Panc1 (cell line): ENCODE data around the gene VDR. TPM values are rescaled to one million over a fixed set of nuclear protein-coding genes. Genes with fewer than 3 reads are reported as not detected.

ENCODE experiments used
- ATAC-seq: fragments of 200-7000 bp; cut with Tn5 transposase; 2 replicates; pipeline ENCODE4 v1.9.1; 2020; ENCODE audit warnings: mild to moderate bottlenecking, moderate library complexity
- BruUV-seq: library from RNA; stranded (reverse); fragments of 400-500 nt; replicated peaks from 2 replicates; lab custom pipeline; 2021; lab: Mats Ljungman, UMichigan
- CTCF ChIA-PET: fragments of 300-600 bp; sonication (Branson Sonifier 250); formaldehyde crosslinking; loops from one replicate; lab custom pipeline; 2022; ENCODE audit warnings: antibody characterized with exemption; lab: Charles Lee
- POLR2A ChIA-PET: fragments of 300-600 bp; sonication (Branson Sonifier 250); formaldehyde crosslinking; loops from one replicate; lab custom pipeline; 2022; ENCODE audit warnings: antibody characterized with exemption; lab: Charles Lee
- DNase-seq: peaks from one replicate; pipeline ENCODE4 v3.0.0-alpha.2; 2010; ENCODE audit warnings: low read depth, low spot score
- H3K27ac ChIP-seq: 2 replicates; pipeline ENCODE4 v1.5.1; 2011; ENCODE audit warnings: mild to moderate bottlenecking, low read length, inconsistent platforms
- H3K27me3 ChIP-seq: fragments of 200-500 bp; sonication (Bioruptor generic); 2 replicates; pipeline ENCODE4 v1.6.0; 2014; ENCODE audit warnings: low read length, inconsistent platforms; ENCODE audit not compliant: control insufficient read depth, insufficient read depth
- H3K36me3 ChIP-seq: fragments of 200-500 bp; sonication (Bioruptor generic); 2 replicates; pipeline ENCODE4 v1.5.1; 2014; ENCODE audit warnings: inconsistent platforms, mild to moderate bottlenecking, low read length, moderate library complexity; ENCODE audit not compliant: control insufficient read depth, insufficient read depth
- H3K4me1 ChIP-seq: 2 replicates; pipeline ENCODE4 v1.5.1; 2011; ENCODE audit warnings: inconsistent platforms, mild to moderate bottlenecking, low read length, moderate library complexity; ENCODE audit not compliant: control insufficient read depth, insufficient read depth
- H3K4me3 ChIP-seq, 2 experiments: 2 replicates each; pipeline ENCODE4 v1.5.1; 2011 to 2012; ENCODE audit warnings: low read depth in 2 of 2, low read length in 2 of 2, mild to moderate bottlenecking in 2 of 2, inconsistent platforms in 1 of 2, moderate library complexity in 1 of 2
- H3K9me3 ChIP-seq: fragments of 200-500 bp; sonication (Bioruptor generic); 2 replicates; pipeline ENCODE4 v1.5.1; 2014; ENCODE audit warnings: low read depth, mild to moderate bottlenecking, inconsistent platforms, low read length, moderate library complexity; ENCODE audit not compliant: control insufficient read depth, insufficient read depth
- CTCF ChIP-seq: fragments of 450-650 bp; IDR thresholded peaks from 2 replicates; pipeline ENCODE4 v1.5.1; 2017; ENCODE audit warnings: mild to moderate bottlenecking
- POLR2AphosphoS5 ChIP-seq: IDR thresholded peaks from 2 replicates; pipeline ENCODE4 v1.6.1; 2012; ENCODE audit warnings: mild to moderate bottlenecking, low read depth, low read length, moderate library complexity
- SIN3A ChIP-seq: IDR thresholded peaks from 2 replicates; pipeline ENCODE4 v1.6.1; 2012; ENCODE audit warnings: low read depth, mild to moderate bottlenecking, low read length, moderate library complexity, borderline replicate concordance; ENCODE audit not compliant: insufficient read depth
- TCF7L2 ChIP-seq: IDR thresholded peaks from 2 replicates; pipeline ENCODE4 v1.6.1; 2011; ENCODE audit warnings: mild to moderate bottlenecking, low read depth, low read length, inconsistent platforms
- in situ Hi-C: cut with HindIII; loops from 2 replicates; pipeline ENCODE4 v1.10.0; 2016; ENCODE audit warnings: low sequenced_read_pairs, low pct_unique_long_range_greater_than_20kb
- intact Hi-C: fragments of 100-400 bp; cut with micrococcal nuclease; formaldehyde crosslinking; loops from one replicate; pipeline ENCODE4 v1.10.0; 2022; ENCODE audit not compliant: unreplicated experiment
- total RNA-seq: library from RNA; stranded (reverse); gene quantifications from one replicate; pipeline ENCODE4 v1.2.1, GENCODE V29; 2021; ENCODE audit not compliant: unreplicated experiment
- TF ChIP-seq, protein P1 (sequence below), 2 experiments: IDR thresholded peaks; 2 replicates each; pipeline ENCODE4 v1.6.1; 2011 to 2012; ENCODE audit warnings: low read depth in 2 of 2, control low read depth in 1 of 2, low read length in 1 of 2, mild to moderate bottlenecking in 1 of 2, moderate library complexity in 1 of 2; ENCODE audit not compliant: insufficient read depth in 1 of 2

The VDR gene
- total RNA-seq, 1 experiment from 2014 or later = 3.0 TPM

- in situ Hi-C loops = no loop called here
- no peak overlapping the region for H3K27ac ChIP-seq
- no TSS peak for BruUV-seq
- CTCF ChIA-PET = interaction anchor here (0.6 kb wide), 1 partner anchor 53 kb away, joined by 9 read pairs; no protein-coding TSS in a partner anchor
- no peaks in the 10 kb centered on the region for H3K9me3 ChIP-seq
- intact Hi-C loops = no loop called here
- H3K4me3 ChIP-seq = no peak overlapping the region
- TF ChIP-seq SIN3A = no peak
- no peak for TF ChIP-seq CTCF
- no peak for TF ChIP-seq TCF7L2
- TF ChIP-seq, protein P1, sequence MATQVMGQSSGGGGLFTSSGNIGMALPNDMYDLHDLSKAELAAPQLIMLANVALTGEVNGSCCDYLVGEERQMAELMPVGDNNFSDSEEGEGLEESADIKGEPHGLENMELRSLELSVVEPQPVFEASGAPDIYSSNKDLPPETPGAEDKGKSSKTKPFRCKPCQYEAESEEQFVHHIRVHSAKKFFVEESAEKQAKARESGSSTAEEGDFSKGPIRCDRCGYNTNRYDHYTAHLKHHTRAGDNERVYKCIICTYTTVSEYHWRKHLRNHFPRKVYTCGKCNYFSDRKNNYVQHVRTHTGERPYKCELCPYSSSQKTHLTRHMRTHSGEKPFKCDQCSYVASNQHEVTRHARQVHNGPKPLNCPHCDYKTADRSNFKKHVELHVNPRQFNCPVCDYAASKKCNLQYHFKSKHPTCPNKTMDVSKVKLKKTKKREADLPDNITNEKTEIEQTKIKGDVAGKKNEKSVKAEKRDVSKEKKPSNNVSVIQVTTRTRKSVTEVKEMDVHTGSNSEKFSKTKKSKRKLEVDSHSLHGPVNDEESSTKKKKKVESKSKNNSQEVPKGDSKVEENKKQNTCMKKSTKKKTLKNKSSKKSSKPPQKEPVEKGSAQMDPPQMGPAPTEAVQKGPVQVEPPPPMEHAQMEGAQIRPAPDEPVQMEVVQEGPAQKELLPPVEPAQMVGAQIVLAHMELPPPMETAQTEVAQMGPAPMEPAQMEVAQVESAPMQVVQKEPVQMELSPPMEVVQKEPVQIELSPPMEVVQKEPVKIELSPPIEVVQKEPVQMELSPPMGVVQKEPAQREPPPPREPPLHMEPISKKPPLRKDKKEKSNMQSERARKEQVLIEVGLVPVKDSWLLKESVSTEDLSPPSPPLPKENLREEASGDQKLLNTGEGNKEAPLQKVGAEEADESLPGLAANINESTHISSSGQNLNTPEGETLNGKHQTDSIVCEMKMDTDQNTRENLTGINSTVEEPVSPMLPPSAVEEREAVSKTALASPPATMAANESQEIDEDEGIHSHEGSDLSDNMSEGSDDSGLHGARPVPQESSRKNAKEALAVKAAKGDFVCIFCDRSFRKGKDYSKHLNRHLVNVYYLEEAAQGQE (IDR thresholded peaks at IDR 0.05; ENCODE audit: insufficient read depth in 1 of 2, low read depth in 2 of 2, low read length in 1 of 2) = no peak
- TF ChIP-seq POLR2AphosphoS5 = no peak
- H3K27me3 ChIP-seq = no peaks in the 10 kb centered on the region
- no peak for DNase-seq
- POLR2A ChIA-PET = no interaction called here
- no peaks in the 10 kb centered on the region for H3K4me1 ChIP-seq
- no peak for ATAC-seq
- H3K36me3 ChIP-seq = peaks cover 4% of the 10 kb centered on the region; the same call in 1 of the 2 replicates
Observed at GRCh38 chr12:47794679-47795078, 110.1 kb downstream of the VDR start.

DNA sequence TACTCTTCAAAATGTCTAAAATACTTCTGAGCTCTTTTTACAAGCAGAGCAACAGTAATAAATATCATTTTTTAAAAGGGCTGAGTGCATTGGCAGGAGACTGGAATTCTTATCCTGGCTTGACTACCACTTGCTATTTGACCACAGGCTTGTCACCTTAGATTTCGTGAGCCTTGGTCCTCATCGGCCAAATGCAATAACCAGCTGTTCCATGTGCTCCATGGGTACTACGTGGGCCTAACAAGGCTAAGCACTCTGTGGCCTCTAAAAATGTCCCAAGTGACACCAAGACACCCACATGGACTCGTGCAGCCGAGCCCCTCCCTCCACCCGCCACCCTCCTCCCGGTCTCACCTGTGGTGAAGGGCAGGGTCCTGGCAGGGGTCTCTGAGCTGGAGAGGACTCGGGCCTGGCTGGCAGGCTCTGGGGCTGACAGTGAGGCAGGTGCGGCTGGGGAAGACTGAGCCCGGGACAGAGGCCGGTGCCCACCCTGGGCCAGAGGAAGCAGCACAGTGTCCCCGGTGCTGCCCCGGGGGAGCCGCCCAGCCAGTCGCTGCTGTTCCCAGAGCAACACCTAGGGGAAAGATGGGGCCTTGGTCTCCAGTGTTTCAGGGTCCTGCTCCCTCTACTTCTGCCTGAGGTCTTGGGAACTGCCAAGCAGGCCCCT lies 111.6 kb downstream of the VDR start:
- ChIA-PET POLR2A (no interaction called here), CTCF (interaction anchor here (0.6 to 0.7 kb wide), 2 partner anchors 14 to 40 kb away, joined by 3 read pairs; no protein-coding TSS in a partner anchor)
- Histone ChIP-seq H3K9me3 (no peaks in the 10 kb centered on the region), H3K36me3 (peaks cover 7% of the 10 kb centered on the region; the same call in 1 of the 2 replicates), H3K4me3 (no peak overlapping the region), H3K27me3 (no peaks in the 10 kb centered on the region), H3K4me1 (no peaks in the 10 kb centered on the region), H3K27ac (no peak overlapping the region)
- no TSS peak for BruUV-seq
- in situ Hi-C loops (no loop called here), intact Hi-C loops (no loop called here)
- ATAC-seq (no peak), DNase-seq (no peak)
- TF ChIP-seq, protein P1 (IDR thresholded peaks at IDR 0.05; ENCODE audit: insufficient read depth in 1 of 2, low read depth in 2 of 2, low read length in 1 of 2) = no peak
- no peak for TF ChIP-seq SIN3A
- no peak for TF ChIP-seq CTCF
- TF ChIP-seq TCF7L2 = no peak
- no peak for TF ChIP-seq POLR2AphosphoS5
